HCT116 (cell line): ENCODE data around the gene GTPBP2. TPM values are rescaled to one million over a fixed set of nuclear protein-coding genes. Genes with fewer than 3 reads are reported as not detected.

Experiments
- ATAC-seq: fragments of 200-7000 bp; cut with Tn5 transposase; 2 replicates; pipeline ENCODE4 v1.9.1; 2020; ENCODE audit warnings: mild to moderate bottlenecking, moderate library complexity
- BruUV-seq: library from RNA; stranded (reverse); fragments of 400-500 nt; replicated peaks from 2 replicates; lab custom pipeline; 2021; lab: Mats Ljungman, UMichigan
- CTCF ChIA-PET: fragments of 300-600 bp; sonication (Branson Sonifier 250); formaldehyde crosslinking; loops from one replicate; lab custom pipeline; 2021; ENCODE audit warnings: antibody characterized with exemption; lab: Charles Lee
- POLR2A ChIA-PET: fragments of 300-600, 350-600 bp; sonication (Branson Sonifier 250); formaldehyde crosslinking; loops from one replicate; lab custom pipeline; 2021; ENCODE audit warnings: antibody characterized with exemption; lab: Charles Lee
- RAD21 ChIA-PET, 2 experiments: fragments of 300-600 bp; sonication (Branson Sonifier 250); formaldehyde crosslinking; loops; one replicate each; lab custom pipeline; 2023; ENCODE audit warnings: low total read pairs in 2 of 2; ENCODE audit not compliant: uncharacterized antibody in 2 of 2, unreplicated experiment in 2 of 2, low non-redundant PET in 1 of 2; lab: Charles Lee
- DNase-seq: peaks from one replicate; pipeline ENCODE4 v3.0.0-alpha.2; 2010; ENCODE audit warnings: low read depth, low spot score
- H2AFZ ChIP-seq: fragments of 200-600 bp; shearing (Covaris generic), sonication (generic); 2 replicates; pipeline ENCODE4 v1.6.1; 2017; ENCODE audit warnings: low read depth, mixed run types, mixed read lengths, antibody characterized with exemption, low read length; ENCODE audit not compliant: poor library complexity, severe bottlenecking
- H3K27ac ChIP-seq: 2 replicates; pipeline ENCODE4 v1.5.1; 2012; ENCODE audit warnings: low read depth, low read length
- H3K27me3 ChIP-seq: fragments of 200-600 bp; sonication (generic); 2 replicates; pipeline ENCODE4 v1.6.1; 2016; ENCODE audit warnings: mixed run types, low read length, mixed read lengths; ENCODE audit not compliant: insufficient read depth
- H3K36me3 ChIP-seq, 2 experiments: fragments of 200-500 bp in 1 of 2; fragments of 200-600 bp in 1 of 2; sonication (Bioruptor generic) in 1 of 2; sonication (generic) in 1 of 2; 2 replicates each; pipeline versions ENCODE4 v1.5.1 to v1.6.1; 2014 to 2016; ENCODE audit warnings: low read length in 2 of 2, inconsistent platforms in 1 of 2, mixed read lengths in 1 of 2, mixed run types in 1 of 2; ENCODE audit not compliant: insufficient read depth in 2 of 2, control insufficient read depth in 1 of 2
- H3K4me1 ChIP-seq, 2 experiments: fragments of 200-600 bp in 1 of 2; sonication (generic) in 1 of 2; 2 replicates each; pipeline versions ENCODE4 v1.5.1 to v1.6.1; 2012 to 2017; ENCODE audit warnings: low read length in 2 of 2, inconsistent platforms in 1 of 2, mild to moderate bottlenecking in 1 of 2, mixed read lengths in 1 of 2, mixed run types in 1 of 2, moderate library complexity in 1 of 2; ENCODE audit not compliant: insufficient read depth in 2 of 2, control insufficient read depth in 1 of 2
- H3K4me2 ChIP-seq: fragments of 200-600 bp; sonication (generic); 2 replicates; pipeline ENCODE4 v1.6.1; 2017; ENCODE audit warnings: mixed run types, low read length, mixed read lengths
- H3K4me3 ChIP-seq, 2 experiments: fragments of 200-600 bp in 1 of 2; sonication (generic) in 1 of 2; replicated peaks in 1 of 2; 2 replicates each; pipeline ENCODE4 v1.5.1; 2011 to 2016; ENCODE audit warnings: low read length in 2 of 2, control low read depth in 1 of 2, low read depth in 1 of 2, mild to moderate bottlenecking in 1 of 2, mixed read lengths in 1 of 2, mixed run types in 1 of 2
- H3K79me2 ChIP-seq: fragments of 200-600 bp; sonication (generic); 2 replicates; pipeline ENCODE4 v1.6.1; 2017; ENCODE audit warnings: mild to moderate bottlenecking, mixed run types, low read length, moderate library complexity, mixed read lengths; ENCODE audit not compliant: insufficient read depth
- H3K9ac ChIP-seq: fragments of 200-600 bp; sonication (generic); 2 replicates; pipeline ENCODE4 v1.6.1; 2016; ENCODE audit warnings: low read length, mixed read lengths
- H3K9me2 ChIP-seq: fragments of 200-600 bp; sonication (generic), shearing (Covaris generic); 2 replicates; pipeline ENCODE4 v1.6.1; 2017; ENCODE audit warnings: mixed run types, mild to moderate bottlenecking, moderate library complexity; ENCODE audit not compliant: insufficient read depth
- H3K9me3 ChIP-seq, 2 experiments: fragments of 200-500 bp in 1 of 2; fragments of 200-600 bp in 1 of 2; sonication (Bioruptor generic) in 1 of 2; sonication (generic) in 1 of 2; 2 replicates each; pipeline ENCODE4 v1.6.1; 2014 to 2017; ENCODE audit warnings: low read length in 2 of 2, mixed read lengths in 2 of 2, inconsistent platforms in 1 of 2, low read depth in 1 of 2, mild to moderate bottlenecking in 1 of 2, mixed run types in 1 of 2, moderate library complexity in 1 of 2; ENCODE audit not compliant: control insufficient read depth in 1 of 2, insufficient read depth in 1 of 2
- H4K20me1 ChIP-seq: fragments of 200-600 bp; sonication (generic), shearing (Covaris generic); 2 replicates; pipeline ENCODE4 v1.6.1; 2017; ENCODE audit warnings: mixed run types, mild to moderate bottlenecking, moderate library complexity; ENCODE audit not compliant: insufficient read depth
- CEBPB ChIP-seq: IDR thresholded peaks from 2 replicates; pipeline ENCODE4 v1.6.1; 2012; ENCODE audit warnings: low read depth
- EGR1 ChIP-seq: IDR thresholded peaks from 2 replicates; pipeline ENCODE4 v1.6.1; 2012; ENCODE audit warnings: low read depth
- ELF1 ChIP-seq: IDR thresholded peaks from 2 replicates; pipeline ENCODE4 v1.6.1; 2012; ENCODE audit warnings: low read depth, borderline replicate concordance
- EZH2phosphoT487 ChIP-seq: fragments of 200-600 bp; IDR thresholded peaks from 2 replicates; pipeline ENCODE4 v1.6.1; 2018; ENCODE audit warnings: antibody characterized with exemption, borderline replicate concordance
- FOSL1 ChIP-seq: IDR thresholded peaks from 2 replicates; pipeline ENCODE4 v1.6.1; 2012; ENCODE audit warnings: low read depth
- JUND ChIP-seq: IDR thresholded peaks from 2 replicates; pipeline ENCODE4 v1.6.1; 2012
- POLR2A ChIP-seq: IDR thresholded peaks from 2 replicates; pipeline ENCODE4 v1.7.0; 2011; ENCODE audit warnings: borderline replicate concordance; ENCODE audit not compliant: insufficient read depth, insufficient read length; ENCODE audit errors: extremely low read depth
- POLR2AphosphoS5 ChIP-seq: IDR thresholded peaks from 2 replicates; pipeline ENCODE4 v1.6.1; 2011; ENCODE audit warnings: mild to moderate bottlenecking, low read depth, low read length, moderate library complexity
- RAD21 ChIP-seq: IDR thresholded peaks from 2 replicates; pipeline ENCODE4 v1.6.1; 2012; ENCODE audit warnings: low read depth, mild to moderate bottlenecking
- REST ChIP-seq: IDR thresholded peaks from 2 replicates; pipeline ENCODE4 v1.6.1; 2012; ENCODE audit warnings: low read depth
- SP1 ChIP-seq: IDR thresholded peaks from 2 replicates; pipeline ENCODE4 v1.6.1; 2012; ENCODE audit warnings: low read depth
- SRF ChIP-seq: IDR thresholded peaks from 2 replicates; pipeline ENCODE4 v1.6.1; 2012; ENCODE audit warnings: low read depth
- TCF7L2 ChIP-seq: IDR thresholded peaks from 2 replicates; pipeline ENCODE4 v1.7.0; 2011; ENCODE audit warnings: borderline replicate concordance, inconsistent platforms; ENCODE audit not compliant: insufficient read depth, insufficient read length; ENCODE audit errors: extremely low read depth
- YY1 ChIP-seq: IDR thresholded peaks from 2 replicates; pipeline ENCODE4 v1.6.1; 2011; ENCODE audit warnings: low read length, low read depth, moderate library complexity, mild to moderate bottlenecking; ENCODE audit not compliant: insufficient replicate concordance; ENCODE audit errors: extremely low read depth
- ZFX ChIP-seq: fragments of 450-650 bp; IDR thresholded peaks from 2 replicates; pipeline ENCODE4 v1.6.1; 2017
- ZNF274 ChIP-seq: fragments of 200-500 bp; sonication (Bioruptor generic); IDR thresholded peaks from 2 replicates; pipeline ENCODE4 v1.6.1; 2014; ENCODE audit warnings: mild to moderate bottlenecking, low read depth, low read length, inconsistent platforms
- intact Hi-C: fragments of 100-400 bp; cut with micrococcal nuclease; formaldehyde crosslinking; loops from 2 replicates; pipeline ENCODE4 v1.10.0; 2022
- total RNA-seq: library from RNA; stranded (reverse); gene quantifications from one replicate; pipeline ENCODE4 v1.2.1, GENCODE V29; 2021; ENCODE audit not compliant: unreplicated experiment
- TF ChIP-seq, protein P1 (sequence below), 3 experiments: fragments of 200-600 bp in 1 of 3; sonication (generic) in 1 of 3; IDR thresholded peaks in 2 of 3; conservative IDR thresholded peaks in 1 of 3; 2 replicates each; pipeline ENCODE4 v1.5.1; 2012 to 2017; ENCODE audit warnings: low read depth in 2 of 3, low read length in 2 of 3, antibody characterized with exemption in 1 of 3, borderline replicate concordance in 1 of 3, control low read depth in 1 of 3, mild to moderate bottlenecking in 1 of 3, mixed read lengths in 1 of 3, mixed run types in 1 of 3, moderate library complexity in 1 of 3; ENCODE audit not compliant: insufficient read depth in 1 of 3
- TF ChIP-seq, protein P2 (sequence below): IDR thresholded peaks from 2 replicates; pipeline ENCODE4 v1.6.1; 2012

Gene GTPBP2
- total RNA-seq, 1 experiment from 2014 or later = 98.0 TPM

DNA sequence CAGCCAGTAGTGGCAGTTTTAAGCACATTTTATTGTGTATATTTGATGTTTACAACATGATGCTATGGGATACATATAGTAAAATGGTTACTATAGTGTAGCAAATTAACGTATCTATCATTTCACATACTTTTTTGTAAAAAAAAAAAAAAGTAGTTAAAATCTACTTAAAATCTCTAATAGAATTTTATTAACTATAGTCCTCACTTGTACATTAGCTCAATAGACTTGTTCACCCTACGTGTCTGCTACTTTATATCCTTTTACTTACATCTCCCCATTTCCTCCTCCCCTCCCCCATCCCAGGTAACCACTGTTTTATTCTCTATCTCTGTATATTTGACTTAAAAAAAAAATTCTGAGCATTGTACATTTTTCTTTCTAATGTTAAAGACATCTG lies 23.0 kb downstream of the GTPBP2 start:
- peaks cover 13 to 28% of the 10 kb centered on the region in 2 experiments for H3K36me3 ChIP-seq
- H3K27ac ChIP-seq = no peak overlapping the region
- H3K27me3 ChIP-seq = no peaks in the 10 kb centered on the region
- ATAC-seq (no peak), DNase-seq (no peak)
- H3K4me1 ChIP-seq = peaks cover 0 to 5% of the 10 kb centered on the region in 2 experiments; a peak in 1 of 4 replicates
- no peak for TF ChIP-seq RAD21
- no peak for TF ChIP-seq SRF
- no peak for TF ChIP-seq CEBPB
- TF ChIP-seq, protein P1, sequence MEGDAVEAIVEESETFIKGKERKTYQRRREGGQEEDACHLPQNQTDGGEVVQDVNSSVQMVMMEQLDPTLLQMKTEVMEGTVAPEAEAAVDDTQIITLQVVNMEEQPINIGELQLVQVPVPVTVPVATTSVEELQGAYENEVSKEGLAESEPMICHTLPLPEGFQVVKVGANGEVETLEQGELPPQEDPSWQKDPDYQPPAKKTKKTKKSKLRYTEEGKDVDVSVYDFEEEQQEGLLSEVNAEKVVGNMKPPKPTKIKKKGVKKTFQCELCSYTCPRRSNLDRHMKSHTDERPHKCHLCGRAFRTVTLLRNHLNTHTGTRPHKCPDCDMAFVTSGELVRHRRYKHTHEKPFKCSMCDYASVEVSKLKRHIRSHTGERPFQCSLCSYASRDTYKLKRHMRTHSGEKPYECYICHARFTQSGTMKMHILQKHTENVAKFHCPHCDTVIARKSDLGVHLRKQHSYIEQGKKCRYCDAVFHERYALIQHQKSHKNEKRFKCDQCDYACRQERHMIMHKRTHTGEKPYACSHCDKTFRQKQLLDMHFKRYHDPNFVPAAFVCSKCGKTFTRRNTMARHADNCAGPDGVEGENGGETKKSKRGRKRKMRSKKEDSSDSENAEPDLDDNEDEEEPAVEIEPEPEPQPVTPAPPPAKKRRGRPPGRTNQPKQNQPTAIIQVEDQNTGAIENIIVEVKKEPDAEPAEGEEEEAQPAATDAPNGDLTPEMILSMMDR (IDR thresholded peaks at IDR 0.05 in 2 of 3, conservative IDR thresholded peaks at IDR 0.05 in 1 of 3; ENCODE audit: borderline replicate concordance in 1 of 3, insufficient read depth in 1 of 3, low read depth in 2 of 3, low read length in 2 of 3) = no peak
- TF ChIP-seq, protein P2, sequence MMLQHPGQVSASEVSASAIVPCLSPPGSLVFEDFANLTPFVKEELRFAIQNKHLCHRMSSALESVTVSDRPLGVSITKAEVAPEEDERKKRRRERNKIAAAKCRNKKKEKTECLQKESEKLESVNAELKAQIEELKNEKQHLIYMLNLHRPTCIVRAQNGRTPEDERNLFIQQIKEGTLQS = no peak
- no peak for TF ChIP-seq YY1
- no peak for TF ChIP-seq ZFX
- TF ChIP-seq POLR2AphosphoS5 = no peak
- no peak for TF ChIP-seq ZNF274
- TF ChIP-seq SP1 = no peak
- no peak for TF ChIP-seq EGR1
- TF ChIP-seq REST = no peak
- TF ChIP-seq FOSL1 = no peak
- no peak for TF ChIP-seq TCF7L2
- TF ChIP-seq ELF1 = no peak
- no peak for TF ChIP-seq JUND
- no peak for TF ChIP-seq POLR2A
- TF ChIP-seq EZH2phosphoT487 = no peak
- no peaks in the 10 kb centered on the region for H3K79me2 ChIP-seq
- intact Hi-C loops = no loop called here
- no TSS peak for BruUV-seq
- H2AFZ ChIP-seq = no peak overlapping the region
- no peaks in the 10 kb centered on the region for H3K9me2 ChIP-seq
- POLR2A ChIA-PET = interaction anchor here (1.2 kb wide), 1 partner anchor 10 kb away, joined by 3 read pairs; no protein-coding TSS in a partner anchor
- H3K9ac ChIP-seq = no peak overlapping the region
- H3K9me3 ChIP-seq = no peaks in the 10 kb centered on the region
- CTCF ChIA-PET = no interaction called here
- RAD21 ChIA-PET = no interaction called here
- no peaks in the 10 kb centered on the region for H4K20me1 ChIP-seq
- no peak overlapping the region for H3K4me2 ChIP-seq
- H3K4me3 ChIP-seq = no peak overlapping the region
